Bone marrow (tissue), 2 donors: ENCODE measurements around the gene ARHGAP42.

Experiments
- DNase-seq, 2 donors: peaks; one replicate each; lab custom pipeline; 2025; lab: John Stamatoyannopoulos, UW

ARHGAP42 gene

GRCh38 chr11:100799445-100799844 lies 112.4 kb downstream of the ARHGAP42 start:
- DNase-seq: no peak

- no peak for DNase-seq
Measured at GRCh38 chr11:100800202-100800601, 113.1 kb downstream of the ARHGAP42 start.

- no peak for DNase-seq
Measured at GRCh38 chr11:100801225-100801999, 114.3 kb downstream of the ARHGAP42 start.

GRCh38 chr11:100805506-100806199 lies 118.6 kb downstream of the ARHGAP42 start:
- DNase-seq: no peak

GRCh38 chr11:100806296-100806695 lies 119.2 kb downstream of the ARHGAP42 start:
- DNase-seq: no peak

GRCh38 chr11:100808904-100809491 lies 121.9 kb downstream of the ARHGAP42 start:
- no peak for DNase-seq

- DNase-seq: no peak
Measured at GRCh38 chr11:100810146-100810545, 123.1 kb downstream of the ARHGAP42 start.

- no peak for DNase-seq
Measured at GRCh38 chr11:100810666-100811065, 123.6 kb downstream of the ARHGAP42 start.

GRCh38 chr11:100812517-100812916 lies 125.4 kb downstream of the ARHGAP42 start:
- no peak for DNase-seq

- DNase-seq: no peak
Measured at GRCh38 chr11:100815787-100816330, 128.8 kb downstream of the ARHGAP42 start.

- no peak for DNase-seq
Measured at GRCh38 chr11:100816823-100817222, 129.7 kb downstream of the ARHGAP42 start.

GRCh38 chr11:100817620-100818019 lies 130.5 kb downstream of the ARHGAP42 start:
- DNase-seq: no peak

GRCh38 chr11:100820621-100821020 lies 133.5 kb downstream of the ARHGAP42 start:
- DNase-seq: no peak

- DNase-seq: no peak
Measured at GRCh38 chr11:100821198-100821597, 134.1 kb downstream of the ARHGAP42 start.

- no peak for DNase-seq
Measured at GRCh38 chr11:100823360-100823759, 136.3 kb downstream of the ARHGAP42 start.

GRCh38 chr11:100824041-100824809 lies 137.1 kb downstream of the ARHGAP42 start:
- DNase-seq: no peak

- DNase-seq: no peak
Measured at GRCh38 chr11:100825626-100826025, 138.5 kb downstream of the ARHGAP42 start.

- no peak for DNase-seq
Measured at GRCh38 chr11:100827934-100828661, 141.0 kb downstream of the ARHGAP42 start.

- DNase-seq: no peak
Measured at GRCh38 chr11:100830274-100830673, 143.2 kb downstream of the ARHGAP42 start.

GRCh38 chr11:100830978-100831732 lies 144.1 kb downstream of the ARHGAP42 start:
- no peak for DNase-seq
